ENCODE measurements around the gene HMX2.

DNA sequence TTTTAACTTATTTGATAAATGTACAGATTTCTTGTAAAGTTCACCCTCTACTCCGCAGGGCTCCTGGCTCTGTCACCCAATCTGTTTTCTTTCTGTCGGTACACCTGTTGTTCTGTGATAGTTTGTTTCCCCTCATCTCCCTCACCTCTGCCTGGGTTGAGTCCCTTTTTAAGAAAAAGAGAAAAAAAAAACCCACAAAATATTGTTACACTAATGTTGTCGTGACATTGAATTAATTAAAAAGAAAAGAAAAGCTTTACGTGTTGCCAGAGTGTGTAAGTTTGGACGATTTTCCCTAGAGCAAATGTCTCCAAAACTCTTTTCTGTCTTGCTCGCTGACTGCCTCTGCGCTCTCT, 8.8 kb upstream of the HMX2 start:
- TF ChIP-seq, protein P1, sequence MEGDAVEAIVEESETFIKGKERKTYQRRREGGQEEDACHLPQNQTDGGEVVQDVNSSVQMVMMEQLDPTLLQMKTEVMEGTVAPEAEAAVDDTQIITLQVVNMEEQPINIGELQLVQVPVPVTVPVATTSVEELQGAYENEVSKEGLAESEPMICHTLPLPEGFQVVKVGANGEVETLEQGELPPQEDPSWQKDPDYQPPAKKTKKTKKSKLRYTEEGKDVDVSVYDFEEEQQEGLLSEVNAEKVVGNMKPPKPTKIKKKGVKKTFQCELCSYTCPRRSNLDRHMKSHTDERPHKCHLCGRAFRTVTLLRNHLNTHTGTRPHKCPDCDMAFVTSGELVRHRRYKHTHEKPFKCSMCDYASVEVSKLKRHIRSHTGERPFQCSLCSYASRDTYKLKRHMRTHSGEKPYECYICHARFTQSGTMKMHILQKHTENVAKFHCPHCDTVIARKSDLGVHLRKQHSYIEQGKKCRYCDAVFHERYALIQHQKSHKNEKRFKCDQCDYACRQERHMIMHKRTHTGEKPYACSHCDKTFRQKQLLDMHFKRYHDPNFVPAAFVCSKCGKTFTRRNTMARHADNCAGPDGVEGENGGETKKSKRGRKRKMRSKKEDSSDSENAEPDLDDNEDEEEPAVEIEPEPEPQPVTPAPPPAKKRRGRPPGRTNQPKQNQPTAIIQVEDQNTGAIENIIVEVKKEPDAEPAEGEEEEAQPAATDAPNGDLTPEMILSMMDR (conservative IDR thresholded peaks at IDR 0.05) = no peak
- TF ChIP-seq ZFX (IDR thresholded peaks at IDR 0.05) = no peak

Data from C4-2B (cell line).